Psoas muscle (tissue), 8 donors: ENCODE results near the gene EPM2A. TPM values are rescaled to one million over a fixed set of nuclear protein-coding genes. Genes with fewer than 3 reads are reported as not detected.
A peak's percentile ranks its signal among the peaks of the same experiment; 100 is the strongest.
"Not testable (repeated sequence)": the region's sequence is repeated elsewhere in the genome, so short reads cannot be mapped to it uniquely, and the experiment has no call there.

Source experiments
- ATAC-seq, 4 donors: fragments of 200-7000 bp; cut with Tn5 transposase; one replicate each; pipeline ENCODE4 v1.9.1; 2020; ENCODE audit warnings: moderate library complexity in 3 of 4, mild to moderate bottlenecking in 2 of 4
- DNase-seq, 2 donors: peaks; one replicate each; pipeline ENCODE4 v3.0.0-alpha.2; 2020
- H3K27ac ChIP-seq: fragments of 200-600 bp; one replicate; pipeline ENCODE4 v1.8.0; 2022
- H3K27me3 ChIP-seq, 3 donors: fragments of 200-600 bp in 1 of 3; one replicate each; pipeline versions ENCODE4 v1.6.1 to v1.8.0; 2013 to 2022; ENCODE audit warnings: low read length in 2 of 3, mild to moderate bottlenecking in 2 of 3, moderate library complexity in 1 of 3; ENCODE audit not compliant: insufficient read depth in 3 of 3
- H3K36me3 ChIP-seq, 2 donors: fragments of 200-600 bp in 1 of 2; one replicate each; pipeline versions ENCODE4 v1.6.1 to v1.8.0; 2013 to 2022; ENCODE audit warnings: low read depth in 1 of 2, mild to moderate bottlenecking in 1 of 2, moderate library complexity in 1 of 2; ENCODE audit not compliant: insufficient read depth in 1 of 2
- H3K4me1 ChIP-seq: fragments of 200-600 bp; one replicate; pipeline ENCODE4 v1.8.0; 2022
- H3K4me3 ChIP-seq: fragments of 200-600 bp; one replicate; pipeline ENCODE4 v1.8.0; 2022; ENCODE audit warnings: mild to moderate bottlenecking
- H3K9me3 ChIP-seq: fragments of 200-600 bp; one replicate; pipeline ENCODE4 v1.8.0; 2022
- CTCF ChIP-seq: fragments of 200-600 bp; IDR thresholded peaks from one replicate; pipeline ENCODE4 v1.8.0; 2022; ENCODE audit warnings: antibody characterized with exemption
- WGBS, 3 donors: extraction: QIAGEN DNeasy Blood & Tissue Kit; methylation state at CpG; one replicate each; pipeline versions ENCODE4 v1.1.6 to v1.1.7; 2013; 5-methylcytosine and 5-hydroxymethylcytosine counted together
- intact Hi-C, 2 donors: fragments of 100-400 bp; cut with DNase I; formaldehyde crosslinking; loops; one replicate each; pipeline versions ENCODE4 v1.11.0 to v1.14.2; 2022
- polyA plus RNA-seq, 3 donors: library from polyadenylated mRNA; stranded (reverse); fragments of 200-250 nt; gene quantifications; one replicate each; pipeline ENCODE4 v1.2.3, GENCODE V29; 2013
- total RNA-seq, 4 donors: library from RNA; stranded (reverse); fragmentation: NEBNext Ultra II Directional in 2 of 4; extraction: Animal tissue kit (Norgen Biotek cat#: 25700) in 2 of 4; gene quantifications; one replicate each; pipeline versions ENCODE4 v1.2.1 to v1.2.4, GENCODE V29; 2021 to 2023
- donor health status: healthy with polysubstance abuse.
- donor health status: DM: no; HTN: no; CAD: no; lungs with moderate emphysema.
- donor health status: Bipolar disorder and iron deficiency.
- donor health status: healthy.
- donor health status: DM: yes; HTN: yes; CAD: no.
- donor health status: DM: no; HTN: no; CAD: no.
- donor health status: DM: no; HTN: no; CAD: no.
- donor health status: DM: yes; HTN: yes; CAD: no.

Gene EPM2A
- total and polyA plus RNA-seq, 7 donors: 30.1 to 88.4 (median 67.6) TPM

DNA sequence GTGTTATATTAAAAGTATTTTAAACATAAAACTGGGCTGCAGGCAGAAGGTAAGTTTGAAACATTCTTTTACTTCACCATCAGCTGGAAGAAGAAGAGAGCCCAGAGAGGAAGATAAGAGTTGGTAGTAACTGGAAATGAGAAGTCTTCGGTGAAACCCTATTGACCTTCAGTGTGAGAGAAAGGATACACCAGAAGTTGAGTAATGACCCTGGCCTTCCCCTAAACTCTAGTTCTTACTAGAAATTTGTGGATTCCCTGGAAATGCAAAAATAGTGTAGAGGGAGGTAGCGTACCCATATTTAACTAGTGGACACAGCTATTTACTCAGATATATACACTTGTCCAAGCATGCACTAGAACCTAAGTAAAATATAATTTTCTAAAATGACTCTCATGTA, 8.0 kb upstream of the EPM2A start:
- Histone ChIP-seq H3K9me3 (peaks cover 11% of the 10 kb centered on the region), H3K27me3 (no peaks in the 10 kb centered on the region), H3K4me1 (no peaks in the 10 kb centered on the region), H3K36me3 (no peaks in the 10 kb centered on the region), H3K27ac (no peak overlapping the region), H3K4me3 (no peak overlapping the region)
- ATAC-seq: no peak
- intact Hi-C loops: no loop called here
- TF ChIP-seq CTCF: no peak
- WGBS, 3 donors: 93 to 97% (median 95%) methylated on average over 2 of the region's 2 CpGs
- DNase-seq: no peak

GRCh38 chr6:145742472-145742871, 7.2 kb upstream of the EPM2A start:
- H3K36me3 ChIP-seq, ATAC-seq, H3K9me3 ChIP-seq, H3K4me3 ChIP-seq, intact Hi-C loops, H3K4me1 ChIP-seq, H3K27ac ChIP-seq, DNase-seq, H3K27me3 ChIP-seq: not testable (repeated sequence)
- 85 to 91% (median 86%) methylated on average over 6 of the region's 6 CpGs for WGBS, 3 donors

GRCh38 chr6:145739685-145740084, 4.4 kb upstream of the EPM2A start:
- not testable (repeated sequence) for H3K27me3 ChIP-seq, H3K4me3 ChIP-seq, H3K9me3 ChIP-seq, H3K27ac ChIP-seq, ATAC-seq, H3K4me1 ChIP-seq, H3K36me3 ChIP-seq, DNase-seq
- intact Hi-C loops: loop anchor here (5.0 to 10.0 kb wide), 4 partner anchors 45 to 1895 kb away; partner anchors contain the start of gene LTV1 (in 1 of the 2)
- 91 to 94% (median 94%) methylated on average over 5 of the region's 5 CpGs for WGBS, 3 donors

DNA sequence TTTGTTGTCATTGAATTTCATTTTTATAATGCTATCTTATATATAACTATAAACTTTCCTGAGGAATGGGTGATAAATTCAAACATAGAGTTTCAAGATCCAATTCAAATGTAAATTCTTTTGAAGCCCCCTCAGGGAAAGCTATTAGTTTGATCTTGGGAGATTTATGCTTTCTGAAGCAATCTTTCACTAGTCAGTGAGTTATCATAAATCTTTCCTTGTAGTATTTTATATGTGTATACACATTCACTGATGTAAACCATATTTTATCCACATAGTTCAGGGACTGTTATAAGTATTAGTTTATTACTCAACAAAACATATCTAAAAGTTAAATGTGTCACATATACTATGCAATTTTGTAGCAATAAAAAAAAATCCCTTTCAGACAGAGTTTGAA, 2.9 kb upstream of the EPM2A start:
- H3K27ac ChIP-seq: no peak overlapping the region
- ATAC-seq (no peak), DNase-seq (no peak)
- peaks cover 14% of the 10 kb centered on the region for H3K4me1 ChIP-seq
- intact Hi-C loops: loop anchor here (5.0 to 10.0 kb wide), 4 partner anchors 47 to 1893 kb away; partner anchors contain the start of gene LTV1 (in 1 of the 2)
- no peak overlapping the region for H3K4me3 ChIP-seq
- H3K27me3 ChIP-seq: no peaks in the 10 kb centered on the region
- no peak for TF ChIP-seq CTCF
- no peaks in the 10 kb centered on the region for H3K36me3 ChIP-seq
- no peaks in the 10 kb centered on the region for H3K9me3 ChIP-seq

- TF ChIP-seq CTCF: no peak
- intact Hi-C loops: loop anchor here (5.0 to 10.0 kb wide), 4 partner anchors 48 to 1892 kb away; partner anchors contain the start of gene LTV1 (in 1 of the 2)
- Histone ChIP-seq H3K27ac (peak overlapping the region; percentile 98), H3K4me1 (peaks cover 23% of the 10 kb centered on the region), H3K4me3 (peak overlapping the region; percentile 77), H3K36me3 (no peaks in the 10 kb centered on the region), H3K27me3 (no peaks in the 10 kb centered on the region), H3K9me3 (no peaks in the 10 kb centered on the region)
- DNase-seq (no peak), ATAC-seq (no peak)
- 44 to 53% (median 49%) methylated on average over 7 of the region's 7 CpGs for WGBS, 3 donors
These were observed 1.4 kb upstream of the EPM2A start for GRCh38 chr6:145736661-145737144.
